ENCODE data around the gene FMOD.
A peak's percentile ranks its signal among the peaks of the same experiment; 100 is the strongest.

Gene FMOD

DNA sequence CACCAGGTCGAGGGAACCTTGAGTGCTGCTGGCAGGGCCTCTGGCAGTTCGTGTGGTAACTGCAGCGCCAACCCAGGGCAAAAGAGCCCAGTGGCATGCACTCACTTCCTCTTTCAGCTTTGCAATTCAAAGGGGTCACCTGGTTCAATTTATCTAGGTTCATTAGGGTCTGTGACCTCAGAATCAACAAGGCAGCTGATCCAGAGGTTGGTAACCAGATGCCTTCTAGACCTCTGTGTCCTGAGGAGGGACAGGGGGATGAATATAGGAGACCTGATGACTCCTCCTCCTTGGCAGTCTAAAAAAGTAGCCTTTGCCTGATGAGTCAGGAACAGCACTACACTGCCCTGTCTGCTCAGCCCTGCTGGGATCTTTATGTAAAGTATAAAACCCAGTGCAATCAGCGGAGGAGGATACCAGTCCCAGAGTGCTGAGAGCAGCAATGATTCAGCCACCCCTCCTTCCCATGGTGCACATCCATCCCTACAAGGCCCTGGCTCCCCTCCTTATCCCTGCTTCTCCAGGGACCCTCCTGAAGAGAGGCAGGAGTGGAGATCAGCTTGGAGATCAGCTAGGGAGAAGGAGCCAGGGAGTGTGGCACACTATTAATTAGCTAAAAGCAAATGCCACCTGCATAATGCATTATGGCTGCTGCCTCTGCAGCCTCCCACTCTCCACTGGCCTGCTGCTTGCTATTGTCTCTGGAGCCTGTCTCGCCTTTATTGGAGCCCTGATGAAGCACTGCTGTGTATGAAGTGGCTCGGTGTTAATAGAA is 11.2 kb upstream of the FMOD start:
- peak; percentile 6 for DNase-seq (ENCODE audit: low spot score)

DNA sequence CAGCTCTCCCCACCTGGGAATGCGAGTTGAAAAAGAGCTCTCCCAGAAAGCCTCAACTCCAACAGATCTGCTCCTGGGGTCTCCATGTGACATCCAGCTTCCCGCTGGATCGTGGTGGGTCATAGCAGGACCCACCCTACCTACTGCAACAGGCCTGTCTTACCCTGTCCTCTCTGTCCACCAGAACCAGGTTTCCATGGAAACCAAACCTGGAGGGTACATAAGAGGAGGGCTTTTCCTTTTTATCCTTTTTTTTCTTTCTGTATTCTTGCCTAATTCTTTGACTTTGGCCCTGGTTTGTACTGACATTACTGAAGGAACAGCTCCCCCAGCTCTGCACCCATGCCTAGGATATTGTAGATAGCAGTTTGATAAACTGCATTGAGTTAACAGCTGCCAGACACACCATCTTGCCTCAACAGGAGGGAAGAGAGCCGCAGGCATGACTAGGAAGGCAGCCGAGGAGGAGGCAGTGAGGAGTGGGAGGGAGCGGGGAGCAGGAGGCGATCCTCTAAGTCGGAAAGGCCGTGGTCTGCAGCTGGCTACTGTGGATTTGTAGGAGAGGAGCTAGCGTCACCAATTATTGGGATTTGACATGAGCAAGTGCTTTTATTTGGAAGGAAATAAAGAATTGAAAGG is 9.7 kb upstream of the FMOD start:
- no peak for DNase-seq (ENCODE audit: low spot score)

GRCh38 chr1:203359010-203359571 is 8.2 kb upstream of the FMOD start:
- no peak for DNase-seq (ENCODE audit: low spot score)

- no peak for DNase-seq (ENCODE audit: low spot score)
Measured at GRCh38 chr1:203354246-203354645, 3.3 kb upstream of the FMOD start.

DNA sequence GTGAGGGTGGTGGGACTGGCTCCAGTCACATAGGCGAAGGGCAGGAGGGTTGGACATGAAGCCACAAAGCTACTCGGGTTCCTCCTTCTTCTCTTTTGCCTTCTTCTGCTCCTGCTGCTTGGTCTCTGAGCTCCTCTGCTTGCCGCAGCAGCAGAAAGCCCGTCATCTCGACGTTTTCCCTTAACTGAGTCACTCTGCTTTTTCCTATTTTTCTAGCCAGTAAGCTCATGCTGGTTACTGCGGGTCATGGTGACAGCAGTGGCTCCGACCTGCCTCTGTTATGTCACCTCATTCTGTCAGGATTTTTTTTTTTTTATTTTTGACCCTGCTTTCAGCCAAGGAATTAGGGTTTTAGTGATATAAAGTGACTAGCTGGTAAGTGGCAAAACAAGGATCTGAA is 2.6 kb upstream of the FMOD start:
- no peak for DNase-seq (ENCODE audit: low spot score)

DNA sequence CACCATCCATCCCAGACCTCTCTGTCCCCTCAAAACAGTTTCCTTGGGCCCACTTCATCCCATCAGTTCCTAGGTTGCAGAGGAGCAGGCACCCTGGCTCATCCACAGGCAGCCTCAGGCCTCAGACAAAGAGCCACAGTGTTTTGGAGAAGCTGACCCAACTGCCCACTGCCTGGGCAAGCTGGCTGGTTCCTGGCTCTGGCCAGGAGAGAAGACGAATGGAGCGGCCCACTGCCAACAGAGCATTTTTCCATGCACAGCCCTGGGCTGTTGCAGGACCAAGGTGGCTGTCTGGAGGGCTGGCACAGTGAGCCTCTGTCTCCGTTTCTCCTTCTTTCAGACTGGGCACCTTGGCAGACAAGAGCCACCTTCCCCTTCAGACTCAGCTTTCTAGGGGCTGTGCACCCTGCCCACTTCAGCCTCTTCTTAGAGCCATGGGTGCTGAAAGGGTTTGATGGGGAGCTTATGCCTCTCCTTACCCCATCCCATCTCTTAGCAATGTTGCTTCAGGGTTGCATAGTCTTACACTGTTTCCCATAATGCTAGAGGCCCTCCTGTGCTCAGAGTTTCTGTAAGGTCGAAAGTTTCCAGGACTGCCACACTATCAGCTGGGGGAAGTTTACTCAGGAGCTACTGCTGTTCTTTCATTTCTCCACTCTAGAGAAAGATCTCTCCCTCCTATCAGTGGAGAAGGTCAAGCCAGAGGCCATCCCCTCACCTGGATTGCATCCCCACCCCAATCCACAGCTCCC is 973 bp downstream of the FMOD start:
- DNase-seq (ENCODE audit: low spot score) = no peak

DNA sequence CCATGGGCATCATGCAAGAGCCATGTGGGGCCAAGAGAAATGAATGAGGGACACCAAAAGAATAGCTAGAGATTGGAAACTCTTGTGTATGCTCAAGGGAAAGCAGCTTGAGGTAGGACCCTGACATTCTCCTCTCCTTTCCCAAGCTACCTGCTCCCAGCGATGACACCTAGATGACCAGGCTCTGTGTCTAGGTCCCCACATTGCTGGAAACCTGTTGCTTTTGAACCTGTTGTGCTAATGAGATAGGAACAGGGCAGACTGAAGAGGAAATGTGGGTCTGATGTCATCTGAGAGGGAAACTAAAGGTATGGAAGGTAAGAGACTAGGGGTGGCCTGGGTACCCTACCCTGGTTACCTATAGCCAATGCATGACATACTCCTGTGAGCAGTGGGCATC is 1.8 kb downstream of the FMOD start:
- no peak for DNase-seq (ENCODE audit: low spot score)

DNA sequence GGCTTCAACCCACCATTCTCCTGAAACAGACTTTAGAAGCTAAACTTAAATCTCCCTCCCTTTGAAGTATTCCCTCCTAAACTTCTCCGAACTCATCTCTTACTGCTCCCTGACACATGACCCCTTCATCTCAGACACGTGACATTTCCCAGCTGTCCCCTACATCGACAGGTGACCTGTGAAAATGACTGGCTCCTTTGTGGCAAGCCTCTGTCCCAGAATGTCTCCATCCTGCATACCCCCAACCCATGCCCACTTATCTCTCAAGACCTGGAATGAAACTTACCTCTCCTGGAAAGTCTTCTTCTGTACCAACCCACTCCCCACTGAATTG is 4.2 kb downstream of the FMOD start:
- no peak for DNase-seq (ENCODE audit: low spot score)

DNA sequence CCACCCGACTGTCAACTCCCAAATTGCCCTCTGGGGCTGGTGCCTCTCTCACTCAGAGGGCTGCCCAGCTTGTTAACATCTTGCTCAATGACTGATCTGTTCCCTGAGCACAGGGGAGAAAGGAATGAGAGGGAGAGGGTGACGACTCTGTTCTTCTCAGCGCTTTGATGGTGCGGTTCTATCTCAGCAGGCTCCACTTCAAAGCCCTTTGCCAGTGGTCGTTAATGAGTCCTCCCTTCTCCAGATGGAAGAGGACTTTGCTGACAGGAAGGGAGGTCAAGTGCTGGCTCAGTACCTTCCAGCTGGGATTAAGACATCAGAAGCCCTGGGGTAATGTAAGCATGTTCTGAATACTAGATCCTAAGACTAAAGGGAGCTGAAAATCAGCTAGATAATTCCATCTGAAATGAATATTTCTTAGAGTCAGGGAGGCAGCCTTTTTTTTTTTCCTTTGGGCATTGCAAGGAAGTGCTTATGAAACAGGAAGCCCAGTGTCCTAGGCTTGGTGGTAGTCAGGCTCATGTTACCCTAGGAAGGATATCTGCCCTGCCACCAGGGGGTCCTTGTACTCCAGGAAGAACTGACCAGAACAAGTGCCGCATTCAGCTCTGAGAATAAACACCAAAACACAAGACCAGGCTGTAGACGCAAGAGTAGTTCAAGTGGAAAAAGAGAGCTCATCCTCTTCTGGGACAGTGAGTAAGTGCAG is 4.7 kb downstream of the FMOD start:
- DNase-seq (ENCODE audit: low spot score) = no peak

DNA sequence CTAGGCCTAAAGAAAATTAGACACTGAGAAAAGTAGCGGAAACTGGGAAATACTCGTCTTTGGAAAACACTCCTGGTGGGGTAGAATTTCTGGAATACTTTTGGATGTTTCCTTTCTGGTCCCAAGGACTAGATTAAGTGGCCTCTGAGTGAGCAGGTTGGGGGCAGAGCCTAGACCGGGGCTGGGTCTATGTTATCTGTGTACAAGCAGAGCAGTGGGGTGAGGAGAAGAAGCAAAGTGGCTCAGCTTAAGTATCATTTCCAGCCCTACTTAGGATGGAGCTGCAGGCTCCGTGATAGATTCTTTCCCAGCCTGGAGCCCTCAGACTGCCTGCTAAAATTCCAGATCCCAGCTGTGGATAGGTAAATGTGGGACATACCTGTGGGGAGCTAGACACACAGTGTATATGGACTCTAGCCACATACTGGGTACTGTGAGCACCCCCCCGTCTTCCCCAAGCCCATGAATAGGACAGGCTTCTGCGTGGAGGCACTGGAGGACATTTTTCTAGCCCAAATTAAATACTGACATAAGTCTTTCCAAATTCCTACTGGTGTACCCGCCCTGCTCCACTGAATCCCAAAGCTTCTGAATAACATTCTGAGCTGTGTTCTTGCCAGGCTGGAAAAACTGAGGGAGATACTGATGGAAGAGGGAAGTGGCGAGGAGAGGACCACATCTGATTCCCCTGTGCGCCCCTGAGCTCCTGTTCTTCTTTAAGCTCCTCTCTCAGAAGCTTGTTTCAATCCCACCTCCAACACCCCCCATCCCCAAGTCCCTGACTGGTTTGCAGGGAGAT is 6.8 kb downstream of the FMOD start:
- DNase-seq (ENCODE audit: low spot score) = no peak

DNA sequence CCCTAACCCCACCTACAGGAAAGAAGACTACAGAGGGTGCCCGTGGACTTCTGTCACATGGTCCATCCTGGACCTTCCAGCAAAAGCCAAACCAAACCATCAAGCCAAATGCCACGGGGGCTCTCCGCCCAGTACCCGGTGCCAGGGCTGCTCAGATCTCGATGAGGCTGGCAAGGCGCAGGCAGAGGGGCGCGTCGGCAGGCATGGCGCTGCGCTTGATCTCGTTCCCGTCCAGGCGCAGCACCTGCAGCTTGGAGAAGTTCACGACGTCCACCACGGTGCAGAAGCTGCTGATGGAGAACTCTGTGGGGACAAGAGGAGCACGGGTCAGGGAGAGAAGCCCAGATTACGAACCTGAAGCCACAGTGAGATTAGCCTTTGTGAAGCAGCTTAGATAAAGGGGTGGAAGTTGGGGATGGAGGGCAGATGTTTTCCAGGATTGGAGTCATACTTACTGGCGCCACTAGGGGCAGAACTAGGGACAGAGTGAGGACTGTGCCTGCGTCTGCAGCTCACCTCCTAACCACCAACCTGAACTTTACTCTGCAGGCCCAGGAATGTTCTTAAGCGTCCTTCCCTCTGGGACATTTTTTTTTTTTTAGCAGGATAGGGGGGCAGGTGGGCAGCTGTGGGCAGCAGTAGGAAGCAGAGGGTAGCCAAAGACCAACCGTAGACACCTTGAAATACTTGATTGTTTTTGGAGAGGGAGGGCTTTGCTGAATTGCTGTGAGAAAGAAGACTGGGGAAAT is 8.6 kb downstream of the FMOD start:
- peak; percentile 49 for DNase-seq (ENCODE audit: low spot score)

- peak; percentile 76 for DNase-seq (ENCODE audit: low spot score)
Measured at GRCh38 chr1:203340112-203340790, 10.7 kb downstream of the FMOD start.

- peak; percentile 46 for DNase-seq (ENCODE audit: low spot score)
Measured at GRCh38 chr1:203338335-203339036, 12.4 kb downstream of the FMOD start.

GRCh38 chr1:203336097-203336496 is 14.8 kb downstream of the FMOD start:
- DNase-seq (ENCODE audit: low spot score) = no peak

GRCh38 chr1:203335503-203335902 is 15.4 kb downstream of the FMOD start:
- no peak for DNase-seq (ENCODE audit: low spot score)

DNA sequence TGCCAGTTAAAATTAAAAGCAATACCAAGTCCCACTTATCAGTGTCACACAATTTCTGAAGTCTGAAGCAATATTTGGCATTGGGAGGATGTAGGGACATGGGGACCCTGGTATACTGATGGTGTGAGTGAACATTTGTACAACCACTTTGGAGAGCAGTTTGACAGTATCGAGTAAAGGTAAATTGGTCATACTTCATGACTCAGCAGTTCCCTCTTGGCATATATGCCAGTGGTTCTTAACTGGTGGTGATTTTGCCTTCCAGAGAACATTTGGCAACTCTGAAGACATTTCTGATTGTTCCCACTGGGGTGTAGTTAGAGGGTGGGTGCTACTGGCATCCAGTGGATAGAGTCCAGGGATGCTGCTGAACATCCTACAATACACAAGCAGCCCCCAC is 19.7 kb downstream of the FMOD start:
- DNase-seq (ENCODE audit: low spot score) = no peak

DNA sequence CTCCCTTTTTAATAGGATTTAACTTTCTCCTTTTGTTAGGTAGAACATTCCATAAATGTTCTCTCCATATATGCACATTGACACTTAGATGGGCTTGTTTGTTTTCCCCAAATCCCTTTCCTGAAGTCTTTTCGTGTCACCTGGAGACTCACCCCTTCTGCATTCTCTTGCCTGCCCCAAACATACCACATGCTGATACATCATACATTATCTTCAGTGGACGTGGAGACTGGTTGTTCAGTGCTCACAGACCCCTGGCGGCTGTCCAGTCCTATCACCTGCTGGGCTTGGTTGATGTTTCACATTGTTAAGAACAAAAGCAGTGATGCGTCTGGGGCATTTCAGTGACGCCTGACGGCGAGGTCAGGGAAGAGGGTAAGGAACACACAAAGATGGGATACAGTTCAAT is 22.2 kb downstream of the FMOD start:
- peak; percentile 83 for DNase-seq (ENCODE audit: low spot score)

DNA sequence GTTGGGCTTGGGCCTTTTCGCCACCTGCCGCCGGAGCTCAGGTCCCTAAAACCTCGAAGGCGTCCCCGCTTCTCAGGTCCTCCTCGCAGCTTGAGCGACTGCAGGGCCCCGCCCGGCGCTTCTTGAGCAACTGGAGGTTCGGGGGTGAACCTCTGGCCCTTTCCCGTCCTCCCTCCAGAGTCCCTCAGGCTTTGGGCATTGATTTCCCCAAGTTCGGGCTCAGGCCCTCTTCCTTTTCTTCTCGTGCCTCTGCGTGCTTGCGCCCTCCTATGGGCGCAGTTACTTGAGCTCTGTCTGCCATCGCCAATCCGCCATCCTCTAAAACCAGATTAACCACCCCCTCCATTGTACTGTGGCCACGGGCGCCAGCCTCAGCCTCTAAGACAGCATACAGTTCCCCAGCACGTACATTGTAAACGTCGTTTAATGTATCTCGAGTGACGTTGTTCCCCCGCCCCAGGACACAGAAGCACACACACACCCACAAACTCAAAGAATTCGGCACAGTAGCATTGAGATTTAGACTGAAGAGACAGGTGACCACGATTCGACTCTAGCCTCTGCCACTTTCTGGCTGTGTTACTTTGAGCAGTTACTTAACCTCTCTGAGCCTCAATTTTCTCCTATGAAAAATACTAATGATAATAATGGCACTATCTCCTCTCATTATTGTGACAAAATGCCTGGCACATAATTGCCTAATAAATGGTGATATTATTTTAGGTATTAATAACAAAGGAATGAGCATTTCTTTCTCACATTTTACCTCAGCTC is 23.1 kb downstream of the FMOD start:
- no peak for DNase-seq (ENCODE audit: low spot score)

Measured in kidney tubule cell (primary cell).